Stimulated activated CD8-positive, alpha-beta memory T cell treated with anti-CD3 and anti-CD28 coated beads, Interleukin-12 subunit alpha, Interleukin-12 subunit beta, amount 100 ng/mL, for 24 hours (primary cell): ENCODE results near the gene CD1C.
"Not testable (repeated sequence)": the region's sequence is repeated elsewhere in the genome, so short reads cannot be mapped to it uniquely, and the experiment has no call there.

Experiments used
- DNase-seq: peaks from one replicate; pipeline ENCODE4 v3.0.0-alpha.2; 2020; ENCODE audit errors: extremely low read depth

The CD1C gene

GRCh38 chr1:158329300-158329699 is 39.6 kb downstream of the CD1C start:
- no peak for DNase-seq

DNA sequence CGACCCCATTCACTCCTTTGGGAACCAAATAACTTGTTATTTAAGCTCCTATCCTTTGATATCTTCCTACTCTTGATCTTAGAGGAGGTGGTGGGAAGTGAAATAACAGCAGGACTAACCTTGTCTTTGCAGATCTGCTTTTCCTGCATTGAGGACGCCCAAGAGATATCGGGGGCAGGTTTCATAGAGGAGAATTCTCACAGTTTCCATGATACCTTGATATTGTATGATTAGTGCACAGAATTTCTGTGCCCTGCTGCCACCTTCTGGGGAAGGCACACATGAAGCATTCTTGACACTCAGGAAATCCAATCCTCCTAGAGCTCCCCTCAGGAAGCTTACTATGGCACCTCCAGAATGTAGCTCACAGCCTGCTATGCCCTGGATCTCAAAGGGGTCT is 40.0 kb downstream of the CD1C start:
- no peak for DNase-seq

GRCh38 chr1:158330391-158331105 is 40.8 kb downstream of the CD1C start:
- DNase-seq = no peak

DNA sequence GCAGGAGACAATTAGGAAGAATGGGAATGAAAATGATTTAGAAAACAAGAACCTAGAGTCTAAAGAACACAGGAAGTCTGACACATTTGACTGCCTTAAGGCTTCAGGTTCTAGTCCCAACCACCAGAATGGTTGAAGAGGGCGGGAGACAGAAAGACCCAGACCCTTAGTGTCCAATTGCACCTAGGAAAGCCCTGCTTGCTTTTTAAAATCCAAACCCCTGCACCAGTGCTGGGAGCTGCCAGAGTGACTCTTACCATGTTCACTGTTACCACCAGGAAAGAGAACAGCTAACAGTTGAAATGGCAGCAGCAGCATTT is 41.3 kb downstream of the CD1C start:
- no peak for DNase-seq

GRCh38 chr1:158331481-158332150 is 41.9 kb downstream of the CD1C start, which contains the start of gene CD1B:
Gene CD1B (minus strand): TSS chr1:158331531. CDS start chr1:158331423, 108 bp downstream.
- no peak for DNase-seq

- DNase-seq = no peak
These were observed 43.9 kb downstream of the CD1C start for GRCh38 chr1:158333405-158334155.

- no peak for DNase-seq
These were observed 44.9 kb downstream of the CD1C start for GRCh38 chr1:158334526-158335212.

- no peak for DNase-seq
These were observed 45.5 kb downstream of the CD1C start for GRCh38 chr1:158335213-158335532.

- DNase-seq = not testable (repeated sequence)
These were observed 46.7 kb downstream of the CD1C start for GRCh38 chr1:158336413-158336812.
